Natural killer cell (primary cell): ENCODE measurements around the gene RDH13. TPM values are rescaled to one million over a fixed set of nuclear protein-coding genes. Genes with fewer than 3 reads are reported as not detected.

Experiments
- ATAC-seq, 3 donors: fragments of 150-1000 bp in 2 of 3; fragments of 200-7000 bp in 1 of 3; cut with Tn5 transposase; 1 replicate in 1 of 3; 2 replicates in 2 of 3; pipeline ENCODE4 v1.10.0; 2021; ENCODE audit warnings: mild to moderate bottlenecking in 2 of 3, moderate library complexity in 2 of 3
- DNase-seq, 2 donors: peaks; one replicate each; pipeline versions ENCODE4 v3.0.0 to v3.0.0-alpha.2; 2013 to 2021; ENCODE audit warnings: mixed read lengths in 1 of 2
- H3K27ac ChIP-seq: one replicate; pipeline ENCODE4 v1.5.1; 2013; ENCODE audit warnings: mild to moderate bottlenecking, low read length
- H3K27me3 ChIP-seq: one replicate; pipeline ENCODE4 v1.6.1; 2013; ENCODE audit warnings: low read length; ENCODE audit not compliant: control insufficient read depth, insufficient read depth
- H3K36me3 ChIP-seq: one replicate; pipeline ENCODE4 v1.6.1; 2013; ENCODE audit warnings: low read length; ENCODE audit not compliant: control insufficient read depth, insufficient read depth
- H3K4me1 ChIP-seq: one replicate; pipeline ENCODE4 v1.6.1; 2013; ENCODE audit warnings: low read length; ENCODE audit not compliant: control insufficient read depth, insufficient read depth
- H3K4me3 ChIP-seq: one replicate; pipeline ENCODE4 v1.5.1; 2013; ENCODE audit warnings: low read length
- H3K9me3 ChIP-seq: one replicate; pipeline ENCODE4 v1.6.1; 2013; ENCODE audit warnings: low read length; ENCODE audit not compliant: control insufficient read depth, insufficient read depth
- H3K27ac Mint-ChIP-seq, 2 donors: one replicate each; pipeline ENCODE4 v1.8.0; 2022; ENCODE audit warnings: mild to moderate bottlenecking in 2 of 2, mixed read lengths in 2 of 2, moderate library complexity in 1 of 2
- H3K27me3 Mint-ChIP-seq, 2 donors: one replicate each; pipeline ENCODE4 v1.8.0; 2022; ENCODE audit warnings: low read depth in 2 of 2, mixed read lengths in 2 of 2
- H3K36me3 Mint-ChIP-seq: one replicate; pipeline ENCODE4 v1.8.0; 2022; ENCODE audit warnings: mixed read lengths
- H3K4me1 Mint-ChIP-seq, 2 donors: one replicate each; pipeline ENCODE4 v1.8.0; 2022; ENCODE audit warnings: mixed read lengths in 2 of 2
- H3K4me3 Mint-ChIP-seq: one replicate; pipeline ENCODE4 v1.8.0; 2022; ENCODE audit warnings: mild to moderate bottlenecking, moderate library complexity, mixed read lengths
- H3K9me3 Mint-ChIP-seq, 2 donors: one replicate each; pipeline ENCODE4 v1.8.0; 2022; ENCODE audit warnings: mixed read lengths in 2 of 2
- WGBS: methylation state at CpG from one replicate; pipeline ENCODE4 v1.1.7; 2013; ENCODE audit warnings: missing lambda C conversion rate; ENCODE audit not compliant: insufficient coverage; 5-methylcytosine and 5-hydroxymethylcytosine counted together
- intact Hi-C: fragments of 100-400 bp; cut with micrococcal nuclease; formaldehyde crosslinking; loops from one replicate; pipeline ENCODE4 v1.14.2; 2022
- total RNA-seq, 4 donors: library from RNA; stranded (reverse); fragments of 120-200 nt in 1 of 4; gene quantifications; one replicate each; pipeline versions ENCODE4 v1.2.3 to v1.2.4, GENCODE V29; 2013 to 2022
- TF ChIP-seq, protein P1 (sequence below): fragments of 200-600 bp; IDR thresholded peaks from one replicate; pipeline ENCODE4 v1.8.0; 2022; ENCODE audit warnings: antibody characterized with exemption

RDH13 gene
- total RNA-seq, 3 donors from 2014 or later (not counting 1 experiment from before 2014, with no cell fraction given): 18.2 to 25.3 (median 19.3) TPM

DNA sequence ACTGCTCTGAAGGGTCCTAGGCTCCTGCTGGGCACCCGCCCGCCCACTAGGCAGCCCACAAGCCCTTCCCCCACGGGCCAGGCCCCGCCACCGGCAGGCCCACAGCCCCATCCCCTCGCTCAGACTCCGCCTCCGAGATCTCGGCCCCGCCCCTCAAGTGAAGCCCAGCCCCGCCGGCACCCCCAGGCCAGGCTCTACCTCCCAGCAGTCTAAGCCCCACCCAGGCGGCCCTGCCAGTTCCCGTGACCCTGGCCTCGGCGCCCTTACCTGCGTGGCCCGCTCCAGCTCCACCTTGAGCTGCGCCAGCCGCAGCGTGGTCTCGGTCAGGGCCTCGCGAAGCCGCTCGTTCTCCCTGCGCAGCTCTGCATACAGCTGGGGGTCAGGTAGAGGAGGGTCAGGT is 29.0 kb upstream of the RDH13 start:
- TF ChIP-seq, protein P1, sequence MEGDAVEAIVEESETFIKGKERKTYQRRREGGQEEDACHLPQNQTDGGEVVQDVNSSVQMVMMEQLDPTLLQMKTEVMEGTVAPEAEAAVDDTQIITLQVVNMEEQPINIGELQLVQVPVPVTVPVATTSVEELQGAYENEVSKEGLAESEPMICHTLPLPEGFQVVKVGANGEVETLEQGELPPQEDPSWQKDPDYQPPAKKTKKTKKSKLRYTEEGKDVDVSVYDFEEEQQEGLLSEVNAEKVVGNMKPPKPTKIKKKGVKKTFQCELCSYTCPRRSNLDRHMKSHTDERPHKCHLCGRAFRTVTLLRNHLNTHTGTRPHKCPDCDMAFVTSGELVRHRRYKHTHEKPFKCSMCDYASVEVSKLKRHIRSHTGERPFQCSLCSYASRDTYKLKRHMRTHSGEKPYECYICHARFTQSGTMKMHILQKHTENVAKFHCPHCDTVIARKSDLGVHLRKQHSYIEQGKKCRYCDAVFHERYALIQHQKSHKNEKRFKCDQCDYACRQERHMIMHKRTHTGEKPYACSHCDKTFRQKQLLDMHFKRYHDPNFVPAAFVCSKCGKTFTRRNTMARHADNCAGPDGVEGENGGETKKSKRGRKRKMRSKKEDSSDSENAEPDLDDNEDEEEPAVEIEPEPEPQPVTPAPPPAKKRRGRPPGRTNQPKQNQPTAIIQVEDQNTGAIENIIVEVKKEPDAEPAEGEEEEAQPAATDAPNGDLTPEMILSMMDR: no peak
- Mint-ChIP-seq H3K9me3 (no peaks in the 10 kb centered on the region), H3K4me1 (peaks cover 19 to 30% of the 10 kb centered on the region in 2 donors), H3K4me3 (no peak overlapping the region), H3K27ac (no peak overlapping the region), H3K36me3 (no peaks in the 10 kb centered on the region), H3K27me3 (peaks cover 20 to 25% of the 10 kb centered on the region in 2 donors)
- H3K27me3 ChIP-seq: peaks cover 15% of the 10 kb centered on the region
- H3K4me1 ChIP-seq: peaks cover 18% of the 10 kb centered on the region
- H3K27ac ChIP-seq: no peak overlapping the region
- no peak for ATAC-seq
- intact Hi-C loops: no loop called here
- DNase-seq: no peak
- H3K9me3 ChIP-seq: no peaks in the 10 kb centered on the region
- peaks cover 24% of the 10 kb centered on the region for H3K36me3 ChIP-seq
- WGBS: 94% methylated on average over 27 of the region's 27 CpGs
- no peak overlapping the region for H3K4me3 ChIP-seq

DNA sequence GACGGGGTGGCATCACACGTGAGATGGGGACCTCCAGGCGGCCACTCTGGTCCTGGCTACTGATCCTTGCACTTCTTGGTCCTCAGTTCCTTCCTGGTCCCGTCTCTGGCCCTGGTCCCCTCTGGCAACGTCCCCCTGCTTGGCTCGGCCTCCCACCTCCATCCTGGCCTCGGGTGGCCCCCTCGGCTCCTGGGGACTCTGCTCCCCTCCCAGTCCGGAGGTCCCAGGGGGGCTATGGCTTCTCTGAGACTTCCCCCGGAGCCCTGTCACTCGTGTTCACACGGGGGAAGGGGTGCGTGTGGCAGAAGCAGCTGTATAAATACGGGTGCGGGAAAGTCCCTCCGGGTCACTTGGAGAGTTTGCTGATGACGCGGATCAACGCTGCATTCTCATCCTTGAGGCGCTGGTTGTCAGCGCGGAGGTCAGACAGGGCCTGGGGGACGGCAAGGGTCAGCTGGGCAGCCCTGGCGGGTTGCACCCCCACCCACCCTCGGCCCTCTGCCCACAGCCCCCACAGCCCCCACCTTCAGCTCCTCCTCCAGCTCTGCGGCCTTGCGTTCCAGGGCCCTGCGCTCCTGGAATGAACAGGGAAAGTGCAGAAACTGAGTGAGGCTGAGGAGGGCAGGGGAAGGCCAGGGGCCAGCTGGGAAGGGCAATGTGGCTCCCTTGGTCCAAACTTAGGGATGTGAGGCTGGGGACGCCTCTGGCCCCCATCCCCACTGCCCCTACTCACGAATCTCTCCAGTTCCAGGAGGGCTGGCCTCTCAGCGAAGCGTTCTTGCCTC is 28.4 kb upstream of the RDH13 start:
- Mint-ChIP-seq H3K27ac (no peak overlapping the region), H3K9me3 (no peaks in the 10 kb centered on the region), H3K36me3 (no peaks in the 10 kb centered on the region), H3K4me3 (no peak overlapping the region), H3K27me3 (peaks cover 20 to 25% of the 10 kb centered on the region in 2 donors), H3K4me1 (peaks cover 20 to 31% of the 10 kb centered on the region in 2 donors)
- H3K4me3 ChIP-seq: no peak overlapping the region
- peaks cover 24% of the 10 kb centered on the region for H3K4me1 ChIP-seq
- H3K27me3 ChIP-seq: peaks cover 18% of the 10 kb centered on the region
- H3K9me3 ChIP-seq: no peaks in the 10 kb centered on the region
- TF ChIP-seq, protein P1: no peak
- DNase-seq (no peak), ATAC-seq (no peak)
- H3K36me3 ChIP-seq: peaks cover 24% of the 10 kb centered on the region
- no peak overlapping the region for H3K27ac ChIP-seq
- 96% methylated on average over 31 of the region's 32 CpGs for WGBS
- intact Hi-C loops: no loop called here

GRCh38 chr19:55090564-55090963 is 27.6 kb upstream of the RDH13 start:
- H3K4me3 Mint-ChIP-seq: no peak overlapping the region
- no peak overlapping the region for H3K4me3 ChIP-seq
- H3K27me3 ChIP-seq: peaks cover 18% of the 10 kb centered on the region
- H3K27ac ChIP-seq: no peak overlapping the region
- intact Hi-C loops: no loop called here
- H3K4me1 ChIP-seq: peaks cover 25% of the 10 kb centered on the region
- 89% methylated on average over 13 of the region's 13 CpGs for WGBS
- no peak for ATAC-seq
- H3K9me3 Mint-ChIP-seq: no peaks in the 10 kb centered on the region
- TF ChIP-seq, protein P1: no peak
- no peaks in the 10 kb centered on the region for H3K36me3 Mint-ChIP-seq
- H3K27me3 Mint-ChIP-seq: peaks cover 20 to 27% of the 10 kb centered on the region in 2 donors
- H3K36me3 ChIP-seq: peaks cover 24% of the 10 kb centered on the region
- H3K27ac Mint-ChIP-seq: no peak overlapping the region
- no peaks in the 10 kb centered on the region for H3K9me3 ChIP-seq
- no peak for DNase-seq
- peaks cover 20 to 31% of the 10 kb centered on the region in 2 donors for H3K4me1 Mint-ChIP-seq
